DMS53 (cell line): ENCODE measurements around the gene DIAPH1.

Source experiments
- DNase-seq: peaks from one replicate; lab custom pipeline; 2025; lab: John Stamatoyannopoulos, UW

Gene DIAPH1

GRCh38 chr5:141618804-141619554 is at the start of gene DIAPH1:
DIAPH1 (minus strand) TSS chr5:141619000; CDS start chr5:141618914, 86 bp downstream.
- peak; percentile 99 for DNase-seq

DNA sequence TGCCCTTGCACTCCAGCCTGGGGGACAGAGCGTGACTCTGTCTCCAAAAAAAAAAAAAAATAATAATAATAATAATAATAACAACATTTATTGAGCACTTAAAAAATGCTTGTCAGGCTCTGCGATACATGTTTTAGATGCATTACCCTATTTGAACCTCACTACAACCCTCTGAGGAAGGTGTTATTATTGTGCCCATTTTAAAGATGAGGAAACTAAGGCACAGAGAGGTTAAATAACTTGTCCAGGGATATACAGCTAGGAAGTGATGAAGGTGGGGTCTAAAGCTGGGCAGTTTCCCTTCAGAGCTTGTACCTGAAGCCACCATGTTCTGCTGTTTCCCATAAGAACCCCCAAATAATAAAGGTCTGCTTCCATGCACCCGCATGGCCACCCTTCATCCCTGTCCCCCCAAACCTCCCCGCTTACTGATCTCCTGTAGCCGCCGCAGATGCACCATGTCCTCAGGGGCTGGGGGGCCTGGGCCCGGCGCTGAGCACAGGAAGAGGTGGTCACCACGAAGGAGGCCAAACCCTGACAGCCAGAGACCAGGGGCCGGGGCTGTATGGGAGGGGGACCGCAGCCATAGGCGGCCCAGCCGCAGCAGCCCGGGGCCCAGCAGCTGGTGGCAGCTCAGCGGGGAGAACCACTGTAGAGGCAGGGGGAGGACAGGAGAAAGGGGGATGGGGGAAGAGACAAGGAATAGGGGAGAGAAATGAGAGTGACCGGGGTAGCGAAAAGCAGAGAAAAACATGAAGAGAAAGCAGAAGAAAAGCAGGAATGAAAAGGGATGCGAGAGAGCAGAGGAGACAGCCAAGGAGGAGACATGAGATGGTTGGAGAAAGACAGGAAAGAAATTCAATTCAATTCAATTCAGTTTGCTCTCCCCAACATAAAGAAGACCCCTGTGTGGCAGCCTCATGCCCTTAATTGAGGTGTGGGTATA is 47.5 kb upstream of the DIAPH1 start:
- DNase-seq = no peak

- DNase-seq = peak; percentile 80
Observed at GRCh38 chr5:141664733-141665461, 46.1 kb upstream of the DIAPH1 start.

GRCh38 chr5:141663506-141663905 is 44.7 kb upstream of the DIAPH1 start:
- no peak for DNase-seq

- DNase-seq = no peak
Observed at GRCh38 chr5:141662028-141662427, 43.2 kb upstream of the DIAPH1 start.

GRCh38 chr5:141657937-141658545 is 39.2 kb upstream of the DIAPH1 start:
- peak; percentile 82 for DNase-seq

GRCh38 chr5:141657404-141657803 is 38.6 kb upstream of the DIAPH1 start:
- no peak for DNase-seq

DNA sequence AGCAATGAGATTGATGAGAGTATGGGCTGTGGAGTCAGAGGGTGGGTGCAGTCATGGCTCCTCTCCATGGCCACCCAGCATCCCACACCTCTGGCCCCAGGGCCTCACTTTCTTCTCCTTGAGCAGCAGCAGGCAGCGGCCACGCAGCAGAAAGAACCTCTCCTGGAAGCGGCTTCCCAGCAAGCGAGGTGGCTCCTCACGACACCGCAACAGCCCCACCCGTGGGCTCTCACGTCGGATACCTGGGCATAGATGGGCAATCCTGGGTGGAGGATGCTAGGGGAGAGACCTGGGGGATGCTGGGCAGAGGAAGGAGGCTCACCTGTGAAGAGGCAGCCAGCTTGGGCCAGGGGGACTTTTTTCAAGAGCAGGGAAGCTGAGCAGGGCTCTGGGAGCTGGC is 37.6 kb upstream of the DIAPH1 start:
- no peak for DNase-seq

DNA sequence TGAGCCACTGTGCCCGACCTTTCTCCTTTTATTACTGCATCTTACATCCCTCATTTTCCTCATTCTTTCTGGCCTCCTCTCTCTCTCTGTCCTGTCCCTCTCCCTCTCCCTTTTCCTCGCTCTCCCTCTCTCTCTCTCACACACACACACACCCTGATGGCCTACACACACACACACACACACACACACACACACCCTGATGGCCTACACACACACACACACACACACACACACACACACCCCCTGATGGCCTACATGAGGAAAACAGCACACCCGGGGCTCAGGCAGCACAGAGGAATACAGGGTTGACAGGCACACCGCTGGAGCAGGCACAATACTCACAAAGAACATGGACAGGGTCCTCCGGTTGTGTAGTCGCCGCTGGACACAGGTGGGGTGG is 36.2 kb upstream of the DIAPH1 start:
- DNase-seq = no peak

- no peak for DNase-seq
Observed at GRCh38 chr5:141654298-141654697, 35.5 kb upstream of the DIAPH1 start.

- DNase-seq = peak; percentile 63
Observed at GRCh38 chr5:141651728-141652105, 32.9 kb upstream of the DIAPH1 start.

GRCh38 chr5:141650851-141651727 is 32.3 kb upstream of the DIAPH1 start, which contains the start of gene FCHSD1:
FCHSD1 (minus strand) TSS chr5:141651418; CDS start chr5:141651368, 50 bp downstream.
- DNase-seq = peak; percentile 89

DNA sequence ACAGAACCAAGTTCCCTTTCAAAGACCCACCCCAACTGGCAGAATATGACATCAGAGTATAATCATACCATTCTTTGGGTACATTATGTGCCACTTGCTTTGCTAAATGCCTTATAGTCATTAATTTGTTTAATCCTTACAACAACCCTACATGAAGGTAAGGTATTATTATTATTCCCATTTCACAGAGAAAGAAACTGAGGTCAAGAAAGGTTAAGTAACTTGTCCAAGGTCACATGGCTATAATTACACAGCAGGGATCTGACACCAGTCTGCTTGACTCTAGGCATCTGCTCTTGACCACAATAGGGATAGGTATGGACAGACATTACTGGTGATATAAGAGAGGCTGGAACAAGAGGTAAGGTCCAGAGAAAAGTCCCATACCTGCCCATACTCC is 31.2 kb upstream of the DIAPH1 start:
- DNase-seq = no peak

GRCh38 chr5:141649056-141649688 is 30.4 kb upstream of the DIAPH1 start:
- DNase-seq = no peak

DNA sequence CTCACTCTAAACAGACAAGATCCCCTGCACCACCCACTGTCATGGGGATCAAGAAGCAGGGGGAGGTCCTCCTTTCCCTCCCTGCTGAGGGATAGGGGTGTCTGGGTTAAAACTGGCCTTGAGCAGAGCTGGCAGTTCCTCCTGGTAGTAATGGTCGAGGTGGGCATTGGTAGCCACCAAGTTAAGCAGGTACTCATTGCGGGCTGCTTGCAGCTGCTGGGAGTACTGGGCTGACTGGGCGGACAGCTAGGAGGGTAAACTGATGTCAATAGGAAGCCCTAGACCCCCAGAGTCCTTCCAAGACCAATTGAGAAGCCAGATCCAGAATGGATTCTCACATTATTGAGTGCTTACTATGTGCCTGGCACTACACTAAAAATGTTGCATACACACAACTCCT is 29.1 kb upstream of the DIAPH1 start:
- no peak for DNase-seq

- DNase-seq = no peak
Observed at GRCh38 chr5:141647242-141647641, 28.4 kb upstream of the DIAPH1 start.

GRCh38 chr5:141646026-141646425 is 27.2 kb upstream of the DIAPH1 start:
- no peak for DNase-seq

GRCh38 chr5:141641634-141642267 is 23.0 kb upstream of the DIAPH1 start:
- DNase-seq = peak; percentile 18

- DNase-seq = no peak
Observed at GRCh38 chr5:141640698-141641097, 21.9 kb upstream of the DIAPH1 start.

DNA sequence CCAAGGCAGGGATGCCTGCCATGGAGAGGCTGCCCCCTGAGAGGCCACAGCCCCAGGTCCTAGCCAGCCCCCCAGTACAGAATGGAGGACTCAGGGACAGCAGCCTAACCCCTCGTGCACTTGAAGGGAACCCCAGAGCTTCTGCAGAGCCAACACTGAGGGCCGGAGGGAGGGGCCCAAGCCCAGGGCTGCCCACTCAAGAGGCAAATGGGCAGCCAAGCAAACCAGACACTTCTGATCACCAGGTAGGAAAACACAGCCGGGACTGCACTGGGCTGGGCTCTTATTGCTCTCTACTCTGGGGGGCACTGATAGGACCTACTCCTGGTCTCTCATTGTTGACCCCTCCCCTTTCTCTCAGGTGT is 21.2 kb upstream of the DIAPH1 start:
- DNase-seq = no peak
